D341Med (cell line): ENCODE results near the gene MSRB2.
"Not testable (repeated sequence)": the region's sequence is repeated elsewhere in the genome, so short reads cannot be mapped to it uniquely, and the experiment has no call there.

ENCODE experiments used
- DNase-seq: peaks from one replicate; pipeline ENCODE4 v3.0.0; 2012; ENCODE audit warnings: low spot score

Gene MSRB2

GRCh38 chr10:23095404-23095965 lies at the start of gene MSRB2:
Gene MSRB2 (plus strand): TSS chr10:23095579. CDS start chr10:23095609, 30 bp downstream.
- DNase-seq: peak; percentile 96

- DNase-seq: no peak
Observed at GRCh38 chr10:23046027-23046426, 49.4 kb upstream of the MSRB2 start.

- DNase-seq: no peak
Observed at GRCh38 chr10:23047201-23048050, 48.0 kb upstream of the MSRB2 start.

- DNase-seq: no peak
Observed at GRCh38 chr10:23048191-23048590, 47.2 kb upstream of the MSRB2 start.

- DNase-seq: no peak
Observed at GRCh38 chr10:23051278-23051677, 44.1 kb upstream of the MSRB2 start.

GRCh38 chr10:23051855-23052331 lies 43.5 kb upstream of the MSRB2 start:
- no peak for DNase-seq

- DNase-seq: no peak
Observed at GRCh38 chr10:23053036-23053435, 42.3 kb upstream of the MSRB2 start.

- no peak for DNase-seq
Observed at GRCh38 chr10:23055424-23056185, 39.8 kb upstream of the MSRB2 start.

GRCh38 chr10:23056186-23056579 lies 39.2 kb upstream of the MSRB2 start:
- DNase-seq: no peak

GRCh38 chr10:23058366-23058765 lies 37.0 kb upstream of the MSRB2 start:
- no peak for DNase-seq

GRCh38 chr10:23060918-23061317 lies 34.5 kb upstream of the MSRB2 start:
- no peak for DNase-seq

- DNase-seq: no peak
Observed at GRCh38 chr10:23063045-23063972, 32.1 kb upstream of the MSRB2 start.

GRCh38 chr10:23063973-23064812 lies 31.2 kb upstream of the MSRB2 start:
- no peak for DNase-seq

GRCh38 chr10:23064813-23065114 lies 30.6 kb upstream of the MSRB2 start:
- not testable (repeated sequence) for DNase-seq

- no peak for DNase-seq
Observed at GRCh38 chr10:23065181-23065948, 30.0 kb upstream of the MSRB2 start.

- DNase-seq: no peak
Observed at GRCh38 chr10:23067337-23067736, 28.0 kb upstream of the MSRB2 start.

- peak; percentile 75 for DNase-seq
Observed at GRCh38 chr10:23067939-23068775, 27.2 kb upstream of the MSRB2 start.

GRCh38 chr10:23069019-23069815 lies 26.2 kb upstream of the MSRB2 start:
- no peak for DNase-seq
